ENCODE data around the gene DYTN.

- no peak for TF ChIP-seq RAD21 (IDR thresholded peaks at IDR 0.05)
- TF ChIP-seq, protein P1, sequence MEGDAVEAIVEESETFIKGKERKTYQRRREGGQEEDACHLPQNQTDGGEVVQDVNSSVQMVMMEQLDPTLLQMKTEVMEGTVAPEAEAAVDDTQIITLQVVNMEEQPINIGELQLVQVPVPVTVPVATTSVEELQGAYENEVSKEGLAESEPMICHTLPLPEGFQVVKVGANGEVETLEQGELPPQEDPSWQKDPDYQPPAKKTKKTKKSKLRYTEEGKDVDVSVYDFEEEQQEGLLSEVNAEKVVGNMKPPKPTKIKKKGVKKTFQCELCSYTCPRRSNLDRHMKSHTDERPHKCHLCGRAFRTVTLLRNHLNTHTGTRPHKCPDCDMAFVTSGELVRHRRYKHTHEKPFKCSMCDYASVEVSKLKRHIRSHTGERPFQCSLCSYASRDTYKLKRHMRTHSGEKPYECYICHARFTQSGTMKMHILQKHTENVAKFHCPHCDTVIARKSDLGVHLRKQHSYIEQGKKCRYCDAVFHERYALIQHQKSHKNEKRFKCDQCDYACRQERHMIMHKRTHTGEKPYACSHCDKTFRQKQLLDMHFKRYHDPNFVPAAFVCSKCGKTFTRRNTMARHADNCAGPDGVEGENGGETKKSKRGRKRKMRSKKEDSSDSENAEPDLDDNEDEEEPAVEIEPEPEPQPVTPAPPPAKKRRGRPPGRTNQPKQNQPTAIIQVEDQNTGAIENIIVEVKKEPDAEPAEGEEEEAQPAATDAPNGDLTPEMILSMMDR (IDR thresholded peaks at IDR 0.05; ENCODE audit: low read depth, low read length, missing input control), result no peak
- TF ChIP-seq, protein P2, sequence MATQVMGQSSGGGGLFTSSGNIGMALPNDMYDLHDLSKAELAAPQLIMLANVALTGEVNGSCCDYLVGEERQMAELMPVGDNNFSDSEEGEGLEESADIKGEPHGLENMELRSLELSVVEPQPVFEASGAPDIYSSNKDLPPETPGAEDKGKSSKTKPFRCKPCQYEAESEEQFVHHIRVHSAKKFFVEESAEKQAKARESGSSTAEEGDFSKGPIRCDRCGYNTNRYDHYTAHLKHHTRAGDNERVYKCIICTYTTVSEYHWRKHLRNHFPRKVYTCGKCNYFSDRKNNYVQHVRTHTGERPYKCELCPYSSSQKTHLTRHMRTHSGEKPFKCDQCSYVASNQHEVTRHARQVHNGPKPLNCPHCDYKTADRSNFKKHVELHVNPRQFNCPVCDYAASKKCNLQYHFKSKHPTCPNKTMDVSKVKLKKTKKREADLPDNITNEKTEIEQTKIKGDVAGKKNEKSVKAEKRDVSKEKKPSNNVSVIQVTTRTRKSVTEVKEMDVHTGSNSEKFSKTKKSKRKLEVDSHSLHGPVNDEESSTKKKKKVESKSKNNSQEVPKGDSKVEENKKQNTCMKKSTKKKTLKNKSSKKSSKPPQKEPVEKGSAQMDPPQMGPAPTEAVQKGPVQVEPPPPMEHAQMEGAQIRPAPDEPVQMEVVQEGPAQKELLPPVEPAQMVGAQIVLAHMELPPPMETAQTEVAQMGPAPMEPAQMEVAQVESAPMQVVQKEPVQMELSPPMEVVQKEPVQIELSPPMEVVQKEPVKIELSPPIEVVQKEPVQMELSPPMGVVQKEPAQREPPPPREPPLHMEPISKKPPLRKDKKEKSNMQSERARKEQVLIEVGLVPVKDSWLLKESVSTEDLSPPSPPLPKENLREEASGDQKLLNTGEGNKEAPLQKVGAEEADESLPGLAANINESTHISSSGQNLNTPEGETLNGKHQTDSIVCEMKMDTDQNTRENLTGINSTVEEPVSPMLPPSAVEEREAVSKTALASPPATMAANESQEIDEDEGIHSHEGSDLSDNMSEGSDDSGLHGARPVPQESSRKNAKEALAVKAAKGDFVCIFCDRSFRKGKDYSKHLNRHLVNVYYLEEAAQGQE (IDR thresholded peaks at IDR 0.05), result no peak
- no peak for TF ChIP-seq GABPA (IDR thresholded peaks at IDR 0.05 in 1 of 2, conservative IDR thresholded peaks at IDR 0.05 in 1 of 2)
- TF ChIP-seq ATF3 (IDR thresholded peaks at IDR 0.05), result no peak
- TF ChIP-seq, protein P3, sequence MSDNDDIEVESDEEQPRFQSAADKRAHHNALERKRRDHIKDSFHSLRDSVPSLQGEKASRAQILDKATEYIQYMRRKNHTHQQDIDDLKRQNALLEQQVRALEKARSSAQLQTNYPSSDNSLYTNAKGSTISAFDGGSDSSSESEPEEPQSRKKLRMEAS (IDR thresholded peaks at IDR 0.05), result no peak
- no peak for TF ChIP-seq NR2F2 (IDR thresholded peaks at IDR 0.05)
- TF ChIP-seq SP1 (IDR thresholded peaks at IDR 0.05), result no peak
- TF ChIP-seq, protein P4, sequence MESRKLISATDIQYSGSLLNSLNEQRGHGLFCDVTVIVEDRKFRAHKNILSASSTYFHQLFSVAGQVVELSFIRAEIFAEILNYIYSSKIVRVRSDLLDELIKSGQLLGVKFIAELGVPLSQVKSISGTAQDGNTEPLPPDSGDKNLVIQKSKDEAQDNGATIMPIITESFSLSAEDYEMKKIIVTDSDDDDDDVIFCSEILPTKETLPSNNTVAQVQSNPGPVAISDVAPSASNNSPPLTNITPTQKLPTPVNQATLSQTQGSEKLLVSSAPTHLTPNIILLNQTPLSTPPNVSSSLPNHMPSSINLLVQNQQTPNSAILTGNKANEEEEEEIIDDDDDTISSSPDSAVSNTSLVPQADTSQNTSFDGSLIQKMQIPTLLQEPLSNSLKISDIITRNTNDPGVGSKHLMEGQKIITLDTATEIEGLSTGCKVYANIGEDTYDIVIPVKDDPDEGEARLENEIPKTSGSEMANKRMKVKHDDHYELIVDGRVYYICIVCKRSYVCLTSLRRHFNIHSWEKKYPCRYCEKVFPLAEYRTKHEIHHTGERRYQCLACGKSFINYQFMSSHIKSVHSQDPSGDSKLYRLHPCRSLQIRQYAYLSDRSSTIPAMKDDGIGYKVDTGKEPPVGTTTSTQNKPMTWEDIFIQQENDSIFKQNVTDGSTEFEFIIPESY (IDR thresholded peaks at IDR 0.05), result no peak
- no peak for TF ChIP-seq YY1 (IDR thresholded peaks at IDR 0.05)
- no peak for TF ChIP-seq EGR1 (IDR thresholded peaks at IDR 0.05; ENCODE audit: low read depth in 2 of 2)
- TF ChIP-seq JUND (IDR thresholded peaks at IDR 0.05), result no peak
Observed at GRCh38 chr2:206647985-206648384, 70.2 kb downstream of the DYTN start.

Measured in liver (tissue), 3 donors.